ENCODE results near the gene TFDP1.

The TFDP1 gene

GRCh38 chr13:113584205-113584869 is at the start of gene TFDP1:
TSS of gene TFDP1 (plus strand) at chr13:113584753. CDS start at chr13:113585838, 1,085 bp downstream.
- DNase-seq (ENCODE audit: low read depth in 1 of 2, low spot score in 1 of 2), result peak; percentile 30 to 65

- no peak for DNase-seq (ENCODE audit: low read depth in 1 of 2, low spot score in 1 of 2)
Measured at GRCh38 chr13:113535381-113535781, 49.2 kb upstream of the TFDP1 start.

- DNase-seq (ENCODE audit: low read depth in 1 of 2, low spot score in 1 of 2), result no peak
Measured at GRCh38 chr13:113536461-113537110, 48.0 kb upstream of the TFDP1 start.

- DNase-seq (ENCODE audit: low read depth in 1 of 2, low spot score in 1 of 2), result no peak
Measured at GRCh38 chr13:113537205-113537604, 47.3 kb upstream of the TFDP1 start.

GRCh38 chr13:113537909-113538688 is 46.5 kb upstream of the TFDP1 start:
- DNase-seq (ENCODE audit: low read depth in 1 of 2, low spot score in 1 of 2), result no peak

- DNase-seq (ENCODE audit: low read depth in 1 of 2, low spot score in 1 of 2), result no peak
Measured at GRCh38 chr13:113538689-113539058, 45.9 kb upstream of the TFDP1 start.

GRCh38 chr13:113539176-113539575 is 45.4 kb upstream of the TFDP1 start:
- DNase-seq (ENCODE audit: low read depth in 1 of 2, low spot score in 1 of 2), result no peak

- no peak for DNase-seq (ENCODE audit: low read depth in 1 of 2, low spot score in 1 of 2)
Measured at GRCh38 chr13:113539822-113540221, 44.7 kb upstream of the TFDP1 start.

- DNase-seq (ENCODE audit: low read depth in 1 of 2, low spot score in 1 of 2), result no peak
Measured at GRCh38 chr13:113540523-113540922, 44.0 kb upstream of the TFDP1 start.

GRCh38 chr13:113542751-113543424 is 41.7 kb upstream of the TFDP1 start:
- no peak for DNase-seq (ENCODE audit: low read depth in 1 of 2, low spot score in 1 of 2)

- no peak for DNase-seq (ENCODE audit: low read depth in 1 of 2, low spot score in 1 of 2)
Measured at GRCh38 chr13:113544071-113544891, 40.3 kb upstream of the TFDP1 start.

GRCh38 chr13:113544896-113545295 is 39.7 kb upstream of the TFDP1 start:
- DNase-seq (ENCODE audit: low read depth in 1 of 2, low spot score in 1 of 2), result no peak

GRCh38 chr13:113545455-113545930 is 39.1 kb upstream of the TFDP1 start:
- DNase-seq (ENCODE audit: low read depth in 1 of 2, low spot score in 1 of 2), result no peak

GRCh38 chr13:113545931-113546516 is 38.5 kb upstream of the TFDP1 start:
- no peak for DNase-seq (ENCODE audit: low read depth in 1 of 2, low spot score in 1 of 2)

- no peak for DNase-seq (ENCODE audit: low read depth in 1 of 2, low spot score in 1 of 2)
Measured at GRCh38 chr13:113546571-113547237, 37.8 kb upstream of the TFDP1 start.

- DNase-seq (ENCODE audit: low read depth in 1 of 2, low spot score in 1 of 2), result no peak
Measured at GRCh38 chr13:113547238-113547971, 37.1 kb upstream of the TFDP1 start.

GRCh38 chr13:113548171-113548641 is 36.3 kb upstream of the TFDP1 start:
- no peak for DNase-seq (ENCODE audit: low read depth in 1 of 2, low spot score in 1 of 2)

GRCh38 chr13:113548778-113549621 is 35.6 kb upstream of the TFDP1 start:
- no peak for DNase-seq (ENCODE audit: low read depth in 1 of 2, low spot score in 1 of 2)

All from stimulated activated CD4-positive, alpha-beta T cell treated with anti-CD3 and anti-CD28 coated beads, Interleukin-15, amount 100 ng/mL, for 1 hour (primary cell).